ENCODE data around the gene INVS.

The INVS gene

DNA sequence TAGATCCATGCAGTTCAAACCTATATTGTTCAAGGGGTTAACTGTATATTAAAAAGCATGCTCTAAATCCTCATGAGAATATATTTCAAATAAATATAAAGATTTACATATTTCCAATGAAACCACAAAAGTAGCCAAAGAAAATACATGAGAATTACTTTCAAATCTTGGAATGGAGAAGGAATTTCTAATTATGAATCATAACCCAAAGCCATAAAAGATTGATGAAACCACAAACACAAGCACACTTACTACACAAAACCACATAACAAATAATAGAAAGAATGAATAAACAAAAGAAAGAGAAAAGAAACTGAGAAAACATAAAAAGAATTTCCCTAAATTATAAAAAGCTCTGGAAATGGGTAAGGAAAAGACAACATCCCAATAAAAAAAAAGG is 16.3 kb upstream of the INVS start:
- no peak overlapping the region for H3K27ac ChIP-seq (ENCODE audit: low read depth, low read length)
- H3K9me3 ChIP-seq (ENCODE audit: control insufficient read depth in 1 of 2, low read length in 2 of 2) = no peaks in the 10 kb centered on the region
- no peaks in the 10 kb centered on the region for H3K36me3 ChIP-seq (ENCODE audit: control insufficient read depth in 1 of 2, insufficient read depth in 2 of 2, low read length in 2 of 2)
- H3K9ac ChIP-seq (ENCODE audit: low read depth in 1 of 2, low read length in 2 of 2) = no peak overlapping the region
- H3K4me3 ChIP-seq (ENCODE audit: low read depth in 1 of 2, low read length in 2 of 2) = no peak overlapping the region
- H3K4me1 ChIP-seq (ENCODE audit: control insufficient read depth in 1 of 2, insufficient read depth in 2 of 2, low read length in 2 of 2) = peaks cover 4 to 25% of the 10 kb centered on the region in 2 donors
- no peaks in the 10 kb centered on the region for H3K27me3 ChIP-seq (ENCODE audit: control insufficient read depth in 1 of 2, insufficient read depth in 2 of 2, low read length in 2 of 2)

DNA sequence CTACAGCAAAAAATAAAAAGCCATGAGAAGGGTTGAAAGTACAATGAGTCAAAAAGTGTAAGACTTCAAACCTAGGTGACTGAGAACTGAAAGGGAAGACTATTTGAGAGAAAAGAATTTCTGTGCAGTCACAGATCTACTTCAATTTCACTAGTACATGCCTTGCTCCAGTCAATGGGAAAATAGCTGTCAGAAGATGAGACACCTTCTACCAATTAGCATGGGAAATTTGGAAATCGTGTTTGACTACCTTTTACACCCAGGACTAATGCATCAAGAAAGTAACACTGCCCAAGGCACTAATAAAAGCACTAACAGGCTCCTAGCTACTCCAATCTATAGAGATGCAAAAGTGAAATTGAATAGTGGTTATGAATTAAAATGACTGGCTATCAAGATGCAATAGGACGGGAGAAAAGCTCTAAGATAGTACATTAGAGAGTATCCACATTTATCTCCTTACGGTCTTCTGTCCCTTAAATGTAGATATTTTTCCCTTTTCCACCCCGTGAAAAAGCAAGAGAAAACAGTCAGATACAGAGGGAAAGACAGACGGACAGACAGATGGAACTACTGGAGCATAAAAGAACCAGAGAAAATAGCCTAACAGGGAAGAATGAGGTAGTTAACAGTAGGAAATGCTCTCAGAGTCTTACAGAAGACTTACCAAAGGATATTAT is 15.5 kb upstream of the INVS start:
- no peaks in the 10 kb centered on the region for H3K9me3 ChIP-seq (ENCODE audit: control insufficient read depth in 1 of 2, low read length in 2 of 2)
- H3K4me1 ChIP-seq (ENCODE audit: control insufficient read depth in 1 of 2, insufficient read depth in 2 of 2, low read length in 2 of 2) = peaks cover 4 to 28% of the 10 kb centered on the region in 2 donors
- H3K36me3 ChIP-seq (ENCODE audit: control insufficient read depth in 1 of 2, insufficient read depth in 2 of 2, low read length in 2 of 2) = no peaks in the 10 kb centered on the region
- H3K4me3 ChIP-seq (ENCODE audit: low read depth in 1 of 2, low read length in 2 of 2) = peak overlapping the region in 1 of 2 donors; percentile 10
- H3K27ac ChIP-seq (ENCODE audit: low read depth, low read length) = no peak overlapping the region
- H3K9ac ChIP-seq (ENCODE audit: low read depth in 1 of 2, low read length in 2 of 2) = no peak overlapping the region
- H3K27me3 ChIP-seq (ENCODE audit: control insufficient read depth in 1 of 2, insufficient read depth in 2 of 2, low read length in 2 of 2) = no peaks in the 10 kb centered on the region

DNA sequence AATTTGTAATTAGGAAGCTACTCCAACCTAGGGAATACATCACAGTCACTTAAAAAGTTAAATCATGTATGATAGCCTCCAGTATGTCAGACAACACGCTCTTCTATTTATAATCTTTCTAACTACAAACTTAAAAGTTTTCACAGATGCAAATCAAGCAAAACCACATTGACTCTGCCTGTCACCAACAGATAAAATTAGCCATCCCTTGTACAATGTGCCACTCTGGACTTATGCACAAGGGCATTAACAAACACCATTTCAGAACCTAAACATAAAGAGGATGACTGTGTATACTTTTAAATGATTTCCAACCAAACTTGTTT is 15.0 kb upstream of the INVS start:
- Histone ChIP-seq H3K9ac (ENCODE audit: low read depth in 1 of 2, low read length in 2 of 2) (no peak overlapping the region), H3K36me3 (ENCODE audit: control insufficient read depth in 1 of 2, insufficient read depth in 2 of 2, low read length in 2 of 2) (no peaks in the 10 kb centered on the region), H3K27me3 (ENCODE audit: control insufficient read depth in 1 of 2, insufficient read depth in 2 of 2, low read length in 2 of 2) (no peaks in the 10 kb centered on the region), H3K4me1 (ENCODE audit: control insufficient read depth in 1 of 2, insufficient read depth in 2 of 2, low read length in 2 of 2) (peaks cover 4 to 28% of the 10 kb centered on the region in 2 donors), H3K9me3 (ENCODE audit: control insufficient read depth in 1 of 2, low read length in 2 of 2) (no peaks in the 10 kb centered on the region), H3K4me3 (ENCODE audit: low read depth in 1 of 2, low read length in 2 of 2) (peak overlapping the region in 1 of 2 donors; percentile 10), H3K27ac (ENCODE audit: low read depth, low read length) (no peak overlapping the region)

DNA sequence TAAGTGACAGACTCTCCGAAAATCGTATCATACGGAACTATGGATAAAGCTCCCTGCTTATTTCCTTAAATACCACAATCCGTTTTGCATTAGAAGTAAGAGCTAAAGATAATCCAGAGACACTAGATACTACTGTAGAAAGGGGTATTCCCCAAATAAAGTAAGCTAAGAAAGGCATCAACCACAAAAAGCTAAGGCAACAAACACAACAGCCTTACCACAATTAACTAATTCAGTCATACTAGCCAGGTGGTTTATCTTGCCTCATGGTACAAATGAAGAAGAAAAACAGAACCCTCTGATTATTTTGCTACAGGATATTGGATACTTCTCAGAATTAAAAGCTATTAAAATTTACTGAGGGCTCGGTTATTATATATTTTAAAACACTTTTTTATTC is 14.3 kb upstream of the INVS start:
- no peak overlapping the region for H3K27ac ChIP-seq (ENCODE audit: low read depth, low read length)
- H3K27me3 ChIP-seq (ENCODE audit: control insufficient read depth in 1 of 2, insufficient read depth in 2 of 2, low read length in 2 of 2) = no peaks in the 10 kb centered on the region
- no peak overlapping the region for H3K4me3 ChIP-seq (ENCODE audit: low read depth in 1 of 2, low read length in 2 of 2)
- no peak overlapping the region for H3K9ac ChIP-seq (ENCODE audit: low read depth in 1 of 2, low read length in 2 of 2)
- peaks cover 4 to 28% of the 10 kb centered on the region in 2 donors for H3K4me1 ChIP-seq (ENCODE audit: control insufficient read depth in 1 of 2, insufficient read depth in 2 of 2, low read length in 2 of 2)
- H3K9me3 ChIP-seq (ENCODE audit: control insufficient read depth in 1 of 2, low read length in 2 of 2) = no peaks in the 10 kb centered on the region
- H3K36me3 ChIP-seq (ENCODE audit: control insufficient read depth in 1 of 2, insufficient read depth in 2 of 2, low read length in 2 of 2) = no peaks in the 10 kb centered on the region

DNA sequence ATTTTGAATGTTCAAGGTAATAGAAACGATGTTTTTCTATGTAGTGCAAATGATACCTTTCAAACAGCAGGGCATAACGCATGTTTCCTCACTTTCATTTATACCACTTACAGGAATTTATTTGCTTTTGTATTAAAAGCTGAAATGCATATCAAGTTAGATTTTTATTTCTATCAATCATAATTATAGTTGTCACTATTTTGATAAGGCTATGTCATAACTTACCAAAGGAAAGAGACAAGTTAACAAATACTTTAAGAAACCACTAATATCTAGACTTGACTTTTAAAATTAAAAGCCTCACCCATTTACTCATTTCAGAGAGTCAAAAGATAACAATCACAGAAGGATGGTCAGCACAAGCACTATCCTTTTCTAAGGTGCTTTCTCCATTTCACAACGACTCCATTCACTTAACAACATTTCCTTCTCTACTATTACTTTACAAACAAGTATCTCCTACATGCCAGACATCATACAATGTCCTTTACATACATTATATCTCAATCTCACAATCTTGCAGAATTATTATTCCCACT is 12.9 kb upstream of the INVS start:
- Histone ChIP-seq H3K27me3 (ENCODE audit: control insufficient read depth in 1 of 2, insufficient read depth in 2 of 2, low read length in 2 of 2) (no peaks in the 10 kb centered on the region), H3K4me3 (ENCODE audit: low read depth in 1 of 2, low read length in 2 of 2) (no peak overlapping the region), H3K9me3 (ENCODE audit: control insufficient read depth in 1 of 2, low read length in 2 of 2) (no peaks in the 10 kb centered on the region), H3K36me3 (ENCODE audit: control insufficient read depth in 1 of 2, insufficient read depth in 2 of 2, low read length in 2 of 2) (no peaks in the 10 kb centered on the region), H3K4me1 (ENCODE audit: control insufficient read depth in 1 of 2, insufficient read depth in 2 of 2, low read length in 2 of 2) (peaks cover 4 to 28% of the 10 kb centered on the region in 2 donors), H3K9ac (ENCODE audit: low read depth in 1 of 2, low read length in 2 of 2) (no peak overlapping the region), H3K27ac (ENCODE audit: low read depth, low read length) (no peak overlapping the region)

DNA sequence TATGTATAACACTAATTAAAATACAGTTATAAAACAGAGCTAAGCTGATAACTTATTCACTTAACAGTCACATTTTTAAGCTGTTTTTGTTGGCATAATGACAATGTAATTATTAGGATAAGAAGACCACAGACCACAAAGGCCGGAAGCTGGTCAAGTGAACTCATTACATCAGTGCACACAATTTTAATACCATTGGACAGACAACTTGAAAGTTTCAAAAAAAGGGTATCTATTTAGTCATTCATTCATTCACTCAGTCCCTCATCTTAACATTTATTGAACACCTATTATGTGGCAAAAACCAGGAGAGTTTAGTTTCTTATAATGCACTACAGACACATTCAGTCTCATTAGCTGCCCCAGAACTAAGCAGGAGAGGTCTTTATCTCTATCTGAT is 11.8 kb upstream of the INVS start:
- H3K4me1 ChIP-seq (ENCODE audit: control insufficient read depth in 1 of 2, insufficient read depth in 2 of 2, low read length in 2 of 2) = peaks cover 4 to 28% of the 10 kb centered on the region in 2 donors
- no peaks in the 10 kb centered on the region for H3K9me3 ChIP-seq (ENCODE audit: control insufficient read depth in 1 of 2, low read length in 2 of 2)
- no peak overlapping the region for H3K27ac ChIP-seq (ENCODE audit: low read depth, low read length)
- H3K9ac ChIP-seq (ENCODE audit: low read depth in 1 of 2, low read length in 2 of 2) = no peak overlapping the region
- H3K27me3 ChIP-seq (ENCODE audit: control insufficient read depth in 1 of 2, insufficient read depth in 2 of 2, low read length in 2 of 2) = no peaks in the 10 kb centered on the region
- no peaks in the 10 kb centered on the region for H3K36me3 ChIP-seq (ENCODE audit: control insufficient read depth in 1 of 2, insufficient read depth in 2 of 2, low read length in 2 of 2)
- no peak overlapping the region for H3K4me3 ChIP-seq (ENCODE audit: low read depth in 1 of 2, low read length in 2 of 2)

DNA sequence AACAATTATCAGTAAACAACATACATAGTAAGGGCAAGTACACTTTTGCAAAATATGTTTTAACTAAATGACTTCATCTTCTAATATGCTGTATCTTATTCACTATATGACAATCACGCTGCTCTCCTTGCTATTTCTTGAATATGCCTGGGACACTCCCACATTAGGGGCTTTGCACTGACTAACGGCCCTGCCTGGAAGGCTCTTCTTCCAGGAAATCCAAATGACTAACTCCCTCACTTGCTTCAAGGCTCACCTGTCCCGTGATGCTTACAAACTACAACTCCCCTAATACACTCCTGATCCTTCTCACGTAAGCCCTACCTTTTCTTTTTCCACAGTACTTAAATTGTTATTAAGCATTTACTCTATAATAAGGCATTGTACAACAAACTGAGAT is 10.8 kb upstream of the INVS start:
- Histone ChIP-seq H3K4me3 (ENCODE audit: low read depth in 1 of 2, low read length in 2 of 2) (no peak overlapping the region), H3K27me3 (ENCODE audit: control insufficient read depth in 1 of 2, insufficient read depth in 2 of 2, low read length in 2 of 2) (no peaks in the 10 kb centered on the region), H3K36me3 (ENCODE audit: control insufficient read depth in 1 of 2, insufficient read depth in 2 of 2, low read length in 2 of 2) (no peaks in the 10 kb centered on the region), H3K9ac (ENCODE audit: low read depth in 1 of 2, low read length in 2 of 2) (no peak overlapping the region), H3K9me3 (ENCODE audit: control insufficient read depth in 1 of 2, low read length in 2 of 2) (no peaks in the 10 kb centered on the region), H3K27ac (ENCODE audit: low read depth, low read length) (no peak overlapping the region), H3K4me1 (ENCODE audit: control insufficient read depth in 1 of 2, insufficient read depth in 2 of 2, low read length in 2 of 2) (peaks cover 4 to 25% of the 10 kb centered on the region in 2 donors)

DNA sequence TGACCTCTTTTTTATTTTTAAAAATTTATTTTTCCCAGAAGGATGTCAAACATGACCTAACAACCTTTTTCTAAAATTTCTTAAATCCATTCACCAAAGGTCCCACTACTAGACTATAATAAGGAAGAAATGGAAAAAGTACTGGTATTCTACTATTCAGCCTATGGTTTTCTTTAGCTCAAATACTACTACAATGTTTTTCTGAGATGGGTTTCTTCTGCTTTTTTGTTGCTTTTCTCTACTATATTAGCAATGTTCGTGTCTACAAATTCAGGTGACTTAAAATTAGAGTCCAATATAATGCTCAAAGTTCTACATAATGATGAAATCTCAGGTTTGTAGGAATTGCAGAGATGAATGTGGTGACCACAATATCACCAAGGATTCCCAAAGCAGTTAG is 8.2 kb upstream of the INVS start:
- Histone ChIP-seq H3K4me3 (ENCODE audit: low read depth in 1 of 2, low read length in 2 of 2) (no peak overlapping the region), H3K27me3 (ENCODE audit: control insufficient read depth in 1 of 2, insufficient read depth in 2 of 2, low read length in 2 of 2) (no peaks in the 10 kb centered on the region), H3K4me1 (ENCODE audit: control insufficient read depth in 1 of 2, insufficient read depth in 2 of 2, low read length in 2 of 2) (peaks cover 5 to 18% of the 10 kb centered on the region in 2 donors), H3K36me3 (ENCODE audit: control insufficient read depth in 1 of 2, insufficient read depth in 2 of 2, low read length in 2 of 2) (no peaks in the 10 kb centered on the region), H3K9me3 (ENCODE audit: control insufficient read depth in 1 of 2, low read length in 2 of 2) (no peaks in the 10 kb centered on the region), H3K27ac (ENCODE audit: low read depth, low read length) (no peak overlapping the region), H3K9ac (ENCODE audit: low read depth in 1 of 2, low read length in 2 of 2) (no peak overlapping the region)

DNA sequence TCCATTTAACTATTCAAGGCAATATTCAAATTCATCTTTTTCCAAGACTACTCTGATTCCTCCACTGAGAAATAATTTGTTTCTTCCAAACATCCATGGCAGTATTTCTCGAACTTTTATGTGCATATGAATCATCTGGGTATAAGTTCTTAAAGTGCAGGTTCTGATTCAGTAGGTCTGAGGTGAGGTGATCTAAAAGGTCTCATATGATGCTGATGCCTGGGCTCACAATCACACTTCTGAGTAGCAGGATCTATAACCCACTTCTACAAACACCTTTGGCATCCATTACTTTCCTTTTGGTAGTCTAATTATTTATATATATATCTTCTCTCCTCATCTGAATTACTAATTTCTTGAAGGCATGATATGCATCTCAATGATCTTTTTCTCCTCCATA is 7.4 kb upstream of the INVS start:
- H3K9me3 ChIP-seq (ENCODE audit: control insufficient read depth in 1 of 2, low read length in 2 of 2) = no peaks in the 10 kb centered on the region
- H3K4me1 ChIP-seq (ENCODE audit: control insufficient read depth in 1 of 2, insufficient read depth in 2 of 2, low read length in 2 of 2) = peaks cover 6 to 14% of the 10 kb centered on the region in 2 donors
- no peak overlapping the region for H3K27ac ChIP-seq (ENCODE audit: low read depth, low read length)
- H3K36me3 ChIP-seq (ENCODE audit: control insufficient read depth in 1 of 2, insufficient read depth in 2 of 2, low read length in 2 of 2) = no peaks in the 10 kb centered on the region
- no peak overlapping the region for H3K9ac ChIP-seq (ENCODE audit: low read depth in 1 of 2, low read length in 2 of 2)
- H3K27me3 ChIP-seq (ENCODE audit: control insufficient read depth in 1 of 2, insufficient read depth in 2 of 2, low read length in 2 of 2) = no peaks in the 10 kb centered on the region
- no peak overlapping the region for H3K4me3 ChIP-seq (ENCODE audit: low read depth in 1 of 2, low read length in 2 of 2)

DNA sequence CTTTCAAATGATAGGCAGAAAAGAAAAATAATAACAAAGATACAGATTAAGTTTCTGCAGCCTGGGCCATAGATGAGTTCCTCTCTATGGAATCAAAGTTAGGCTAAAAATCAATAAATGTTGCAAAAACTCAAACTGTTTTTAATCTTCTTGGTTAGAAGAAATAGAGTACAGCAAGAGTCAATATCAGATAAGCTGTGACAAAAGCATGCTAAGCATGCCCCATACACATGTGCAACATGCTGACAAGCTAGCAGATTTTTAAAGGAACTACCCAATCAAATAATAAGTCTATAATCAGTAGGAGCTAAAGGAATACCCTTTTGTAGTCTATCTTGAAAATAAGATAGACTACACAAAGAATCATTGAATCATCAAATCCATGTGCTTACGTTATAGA is 7.0 kb upstream of the INVS start:
- Histone ChIP-seq H3K36me3 (ENCODE audit: control insufficient read depth in 1 of 2, insufficient read depth in 2 of 2, low read length in 2 of 2) (no peaks in the 10 kb centered on the region), H3K4me3 (ENCODE audit: low read depth in 1 of 2, low read length in 2 of 2) (no peak overlapping the region), H3K9me3 (ENCODE audit: control insufficient read depth in 1 of 2, low read length in 2 of 2) (no peaks in the 10 kb centered on the region), H3K4me1 (ENCODE audit: control insufficient read depth in 1 of 2, insufficient read depth in 2 of 2, low read length in 2 of 2) (peaks cover 9 to 16% of the 10 kb centered on the region in 2 donors), H3K9ac (ENCODE audit: low read depth in 1 of 2, low read length in 2 of 2) (no peak overlapping the region), H3K27ac (ENCODE audit: low read depth, low read length) (no peak overlapping the region), H3K27me3 (ENCODE audit: control insufficient read depth in 1 of 2, insufficient read depth in 2 of 2, low read length in 2 of 2) (no peaks in the 10 kb centered on the region)

Data from duodenal mucosa (tissue), 2 donors.